GM12873 (cell line): ENCODE results near the gene GABBR1.

ENCODE experiments used
- CTCF ChIP-seq: IDR thresholded peaks from 2 replicates; pipeline ENCODE4 v1.5.1; 2012; ENCODE audit warnings: low read depth, mild to moderate bottlenecking, moderate library complexity, low read length, control low read depth; ENCODE audit not compliant: insufficient read depth; ENCODE audit errors: missing control alignments

GABBR1 gene

DNA sequence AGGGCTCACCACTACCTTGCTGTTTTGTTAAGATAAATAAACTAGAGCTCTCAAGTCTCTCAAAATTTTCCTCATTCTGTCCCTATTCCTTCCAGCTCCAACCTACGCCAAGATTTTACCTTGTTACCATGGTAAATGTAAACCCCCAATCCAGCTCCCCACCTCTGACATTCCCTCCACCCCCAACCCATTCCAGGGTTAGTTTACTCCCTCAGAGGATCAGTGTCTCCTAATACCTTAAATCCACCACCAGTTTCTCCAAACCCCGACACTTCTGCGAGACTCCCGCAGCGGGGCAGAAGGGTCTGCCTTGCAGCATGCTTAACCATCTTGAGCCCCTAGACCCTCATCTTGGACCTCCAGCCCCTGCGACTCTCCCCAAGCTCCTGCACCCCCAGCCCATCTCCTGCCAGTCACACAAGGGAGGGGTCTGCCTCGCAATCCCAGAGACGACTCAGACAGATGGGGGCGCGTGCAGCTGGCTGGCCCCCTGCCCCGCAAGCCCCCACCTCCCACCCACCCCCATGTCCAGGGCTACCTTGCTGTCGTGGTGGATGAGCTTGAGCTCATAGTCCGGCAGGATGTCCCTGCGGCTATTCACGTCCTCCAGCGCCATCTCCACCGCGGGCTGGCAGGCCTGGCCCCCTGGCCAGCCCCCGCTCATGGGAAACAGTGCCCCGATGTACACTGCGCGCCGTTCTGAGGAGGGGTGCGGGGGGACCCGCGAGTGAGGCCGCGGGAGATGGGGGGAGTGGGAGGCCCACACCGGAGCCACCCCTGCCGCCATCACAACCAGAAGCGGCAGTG is 5.8 kb downstream of the GABBR1 start:
- TF ChIP-seq CTCF = no peak

DNA sequence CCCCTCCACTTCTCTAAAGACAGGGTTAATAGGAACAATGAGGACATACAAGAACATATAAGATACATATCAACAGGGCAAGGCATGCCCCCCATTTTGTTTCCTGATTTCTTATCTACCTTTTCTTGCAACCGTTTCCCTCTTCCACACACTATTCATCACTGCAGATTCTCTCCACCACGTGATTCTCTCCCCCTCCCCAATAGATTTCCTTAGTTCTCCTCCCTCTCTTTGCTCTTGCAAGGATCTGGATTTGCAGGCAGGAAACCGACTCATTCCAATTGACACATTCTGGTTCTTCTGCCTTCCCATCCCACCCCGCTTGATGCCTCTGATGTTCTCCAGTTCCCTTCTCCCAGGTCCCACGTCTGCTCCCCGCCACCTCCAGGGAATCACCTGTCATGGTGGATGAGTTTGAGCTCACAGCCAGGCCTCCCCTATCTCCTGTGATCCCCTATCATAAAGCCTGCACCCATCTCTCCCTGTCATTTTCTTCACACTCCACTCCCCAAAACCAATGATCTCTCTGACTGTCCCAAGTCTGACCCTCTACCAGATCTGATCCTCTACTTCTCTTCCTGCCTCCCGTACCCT is 7.5 kb downstream of the GABBR1 start:
- TF ChIP-seq CTCF = no peak

DNA sequence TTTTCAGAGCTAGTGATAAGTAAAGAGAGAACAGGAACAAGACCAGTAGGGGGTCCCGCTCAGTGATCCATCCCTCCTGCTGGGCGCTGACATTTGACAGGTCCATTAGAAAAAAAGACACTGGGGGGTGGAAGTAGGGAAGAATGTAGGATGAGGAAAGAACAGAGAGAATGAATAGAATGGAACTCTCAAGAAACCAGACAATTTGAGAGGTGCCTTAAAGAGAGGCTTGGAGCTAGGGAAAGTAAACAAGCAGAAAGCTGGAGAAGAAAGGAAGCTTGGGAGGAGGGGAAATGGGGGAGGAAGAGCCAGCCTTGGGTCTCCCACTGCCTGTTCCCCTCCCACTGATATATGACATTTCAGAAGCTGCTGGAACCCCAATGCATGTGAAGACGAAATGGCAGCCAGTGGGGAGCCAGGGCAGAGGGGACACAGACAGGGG is 8.4 kb downstream of the GABBR1 start:
- TF ChIP-seq CTCF = no peak

DNA sequence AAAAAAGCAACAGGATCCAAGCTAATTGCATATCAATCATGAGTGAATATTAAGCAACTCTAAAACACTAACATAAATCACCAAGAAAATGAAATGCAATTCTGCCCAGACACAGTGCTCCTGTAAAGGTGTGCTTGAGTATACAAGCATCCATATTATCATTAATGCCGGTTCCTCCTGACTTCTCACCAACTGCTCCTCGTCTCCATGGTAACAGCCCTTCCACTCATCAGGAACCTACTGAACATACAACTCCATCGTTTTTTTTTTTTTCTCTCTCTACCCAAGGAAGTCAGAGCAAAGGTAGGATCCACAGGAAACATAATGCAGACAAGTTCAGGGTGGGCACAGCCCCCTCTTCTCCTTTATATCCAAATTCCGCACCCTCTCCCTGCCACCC is 12.4 kb downstream of the GABBR1 start:
- no peak for TF ChIP-seq CTCF

GRCh38 chr6:29619578-29620160 is 13.3 kb downstream of the GABBR1 start:
- TF ChIP-seq CTCF = no peak

- peak; percentile 50 for TF ChIP-seq CTCF
These were observed 15.0 kb downstream of the GABBR1 start for GRCh38 chr6:29617782-29618554.

DNA sequence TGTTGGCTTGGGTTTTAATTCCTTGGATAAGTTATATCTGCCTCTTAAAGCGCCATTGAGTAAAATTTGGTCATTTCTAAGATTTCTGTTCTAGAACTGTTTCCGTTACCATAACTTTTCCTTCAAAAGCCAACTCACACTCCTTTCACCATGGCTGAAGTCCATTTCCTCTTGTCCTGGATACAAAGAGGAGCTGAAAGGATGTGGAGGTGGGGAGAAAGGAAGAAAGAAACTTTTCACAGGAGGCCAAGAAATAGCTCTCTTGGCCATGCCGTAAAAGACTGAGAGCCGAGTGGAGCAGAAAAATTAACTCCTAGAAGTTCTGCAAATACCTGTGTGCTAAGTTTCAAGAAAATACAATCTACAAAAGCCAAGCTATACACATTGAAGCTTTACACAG is 21.6 kb downstream of the GABBR1 start:
- no peak for TF ChIP-seq CTCF
